Lung (tissue), 12 donors: ENCODE data around the gene HDAC4. TPM values are rescaled to one million over a fixed set of nuclear protein-coding genes. Genes with fewer than 3 reads are reported as not detected.

ENCODE experiments used
- ATAC-seq: fragments of 200-7000 bp; cut with Tn5 transposase; one replicate; pipeline ENCODE4 v1.9.1; 2020; ENCODE audit warnings: moderate number of reproducible peaks; ENCODE audit not compliant: insufficient read depth, low FRiP score
- DNase-seq, 3 donors: peaks; one replicate each; pipeline ENCODE4 v3.0.0-alpha.2; 2013 to 2017
- H3K27ac ChIP-seq, 2 donors: one replicate each; pipeline ENCODE4 v1.5.1; 2013; ENCODE audit warnings: mild to moderate bottlenecking in 2 of 2, moderate library complexity in 2 of 2, control low read depth in 1 of 2, inconsistent platforms in 1 of 2, low read depth in 1 of 2, low read length in 1 of 2
- H3K27me3 ChIP-seq, 3 donors: one replicate each; pipeline ENCODE4 v1.5.1; 2013; ENCODE audit warnings: low read length in 2 of 3; ENCODE audit not compliant: control insufficient read depth in 3 of 3, insufficient read depth in 3 of 3
- H3K36me3 ChIP-seq, 4 donors: one replicate each; pipeline ENCODE4 v1.5.1; 2013; ENCODE audit warnings: low read length in 4 of 4, mild to moderate bottlenecking in 1 of 4, moderate library complexity in 1 of 4; ENCODE audit not compliant: control insufficient read depth in 4 of 4, insufficient read depth in 4 of 4
- H3K4me1 ChIP-seq, 5 donors: one replicate each; pipeline ENCODE4 v1.5.1; 2013; ENCODE audit warnings: low read length in 5 of 5, mild to moderate bottlenecking in 2 of 5, moderate library complexity in 1 of 5; ENCODE audit not compliant: control insufficient read depth in 5 of 5, insufficient read depth in 5 of 5
- H3K4me3 ChIP-seq: one replicate; pipeline ENCODE4 v1.5.1; 2013; ENCODE audit warnings: mild to moderate bottlenecking, control low read depth, moderate library complexity
- H3K9ac ChIP-seq, 2 donors: one replicate each; pipeline ENCODE4 v1.5.1; 2013; ENCODE audit warnings: low read length in 2 of 2, control low read depth in 1 of 2; ENCODE audit not compliant: insufficient read depth in 1 of 2
- H3K9me3 ChIP-seq, 4 donors: one replicate each; pipeline ENCODE4 v1.5.1; 2013; ENCODE audit warnings: low read length in 3 of 4, mild to moderate bottlenecking in 1 of 4, moderate library complexity in 1 of 4; ENCODE audit not compliant: control insufficient read depth in 4 of 4, insufficient read depth in 3 of 4
- CTCF ChIP-seq: IDR thresholded peaks from 2 replicates; pipeline ENCODE4 v1.5.1; 2012; ENCODE audit warnings: mild to moderate bottlenecking; ENCODE audit errors: control extremely low read depth, extremely low read depth
- WGBS, 2 donors: extraction: QIAGEN DNeasy Blood & Tissue Kit; methylation state at CpG; one replicate each; pipeline ENCODE4 v1.1.7; 2013; 5-methylcytosine and 5-hydroxymethylcytosine counted together
- polyA plus RNA-seq, 2 donors: library from polyadenylated mRNA; stranded (reverse); fragments of 200-250 nt; gene quantifications; one replicate each; pipeline ENCODE4 v1.2.1, GENCODE V29; 2013
- total RNA-seq, 2 donors: library from RNA; depleted of rRNA in 1 of 2; stranded (reverse); fragments of >200 nt in 1 of 2; gene quantifications; one replicate each; pipeline ENCODE4 v1.2.1, GENCODE V29; 2014 to 2021
- donor health status: control.
- donor health status: control.
- donor health status: Bipolar disorder and iron deficiency.
- donor health status: healthy.
- donor health status: DM: yes; HTN: yes; CAD: no.

HDAC4 gene
- total and polyA plus RNA-seq, 4 donors: 6.9 to 47.7 (median 20.7) TPM

- DNase-seq: no peak
- Histone ChIP-seq H3K4me1 (no peaks in the 10 kb centered on the region), H3K9me3 (no peaks in the 10 kb centered on the region), H3K4me3 (no peak overlapping the region), H3K9ac (no peak overlapping the region), H3K36me3 (peaks cover 2 to 29% (median 7%) of the 10 kb centered on the region in 4 donors), H3K27me3 (no peaks in the 10 kb centered on the region), H3K27ac (no peak overlapping the region)
- ATAC-seq: no peak
- TF ChIP-seq CTCF: no peak
- 96 to 97% methylated on average over 15 of the region's 15 CpGs for WGBS, 2 donors
Measured at GRCh38 chr2:239145106-239145505, 255.7 kb downstream of the HDAC4 start.

DNA sequence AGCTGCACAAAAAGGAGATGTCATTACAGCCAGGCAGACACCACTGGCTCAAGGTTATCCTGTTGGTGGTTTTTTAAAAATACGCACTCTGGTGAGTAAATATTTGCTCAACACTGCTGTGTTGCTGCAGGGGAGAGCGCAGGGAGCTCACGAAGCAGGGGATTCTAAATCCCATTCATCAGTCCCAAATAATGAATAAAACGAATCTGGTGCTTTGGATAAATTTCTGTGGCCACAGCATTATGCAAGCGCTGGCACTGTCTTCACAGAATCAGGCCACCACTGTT lies 256.2 kb downstream of the HDAC4 start:
- DNase-seq (no peak), ATAC-seq (no peak)
- WGBS, 2 donors: 87 to 88% methylated on average over 5 of the region's 5 CpGs
- Histone ChIP-seq H3K9ac (no peak overlapping the region), H3K9me3 (no peaks in the 10 kb centered on the region), H3K4me1 (no peaks in the 10 kb centered on the region), H3K27ac (no peak overlapping the region), H3K4me3 (no peak overlapping the region), H3K27me3 (no peaks in the 10 kb centered on the region), H3K36me3 (peaks cover 2 to 28% (median 7%) of the 10 kb centered on the region in 4 donors)
- TF ChIP-seq CTCF: no peak

GRCh38 chr2:239143858-239144712 lies 256.7 kb downstream of the HDAC4 start:
- no peak overlapping the region for H3K4me3 ChIP-seq
- peak; percentile 19 for TF ChIP-seq CTCF
- H3K9ac ChIP-seq: no peak overlapping the region
- 82 to 87% methylated on average over 29 of the region's 29 CpGs for WGBS, 2 donors
- no peaks in the 10 kb centered on the region for H3K27me3 ChIP-seq
- H3K27ac ChIP-seq: no peak overlapping the region
- ATAC-seq (no peak), DNase-seq (peak; percentile 58 to 63 (median 61))
- peaks cover 2 to 33% (median 10%) of the 10 kb centered on the region in 4 donors for H3K36me3 ChIP-seq
- no peaks in the 10 kb centered on the region for H3K4me1 ChIP-seq
- H3K9me3 ChIP-seq: no peaks in the 10 kb centered on the region
